ENCODE measurements around the gene TP53I3. TPM values are rescaled to one million over a fixed set of nuclear protein-coding genes. Genes with fewer than 3 reads are reported as not detected.

TP53I3 gene
- total RNA-seq, 1 experiment from 2014 or later, result 20.1 TPM

GRCh38 chr2:24077535-24077877, 7.1 kb downstream of the TP53I3 start:
- POLR2A ChIA-PET, result interaction anchor here (1.0 to 1.9 kb wide), 3 partner anchors 11 to 150 kb away, joined by 3 to 26 read pairs (median 10); partner anchors contain the start of gene ATAD2B
- peak overlapping the region; percentile 81 for H3K27ac ChIP-seq (ENCODE audit: low read depth, low read length)
- RAD21 ChIA-PET (ENCODE audit: low non-redundant PET in 1 of 2, low total read pairs in 2 of 2, uncharacterized antibody in 2 of 2, unreplicated experiment in 2 of 2), result no interaction called here

GRCh38 chr2:24076849-24077534, 7.6 kb downstream of the TP53I3 start:
- BruUV-seq (replicated peaks), result TSS peak; percentile 63
- Histone ChIP-seq H3K9me3 (ENCODE audit: control insufficient read depth in 1 of 2, insufficient read depth in 1 of 2, low read depth in 1 of 2, low read length in 2 of 2) (no peaks in the 10 kb centered on the region), H3K79me2 (ENCODE audit: insufficient read depth, low read length) (peaks cover 41% of the 10 kb centered on the region), H3K9me2 (ENCODE audit: insufficient read depth) (no peaks in the 10 kb centered on the region), H4K20me1 (ENCODE audit: insufficient read depth) (no peaks in the 10 kb centered on the region), H3K27me3 (ENCODE audit: insufficient read depth, low read length) (no peaks in the 10 kb centered on the region), H2AFZ (ENCODE audit: low read depth, low read length, poor library complexity, severe bottlenecking) (no peak overlapping the region), H3K9ac (ENCODE audit: low read length) (peak overlapping the region; percentile 74), H3K36me3 (ENCODE audit: control insufficient read depth in 1 of 2, insufficient read depth in 2 of 2, low read length in 2 of 2) (peaks cover 18 to 20% of the 10 kb centered on the region in 2 experiments; a peak in 3 of 4 replicates), H3K27ac (ENCODE audit: low read depth, low read length) (peak overlapping the region; percentile 81), H3K4me3 (replicated peaks in 1 of 2; ENCODE audit: low read depth in 1 of 2, low read length in 2 of 2) (peak overlapping the region; percentile 64 to 77), H3K4me2 (ENCODE audit: low read length) (peak overlapping the region; percentile 83), H3K4me1 (ENCODE audit: control insufficient read depth in 1 of 2, insufficient read depth in 2 of 2, low read length in 2 of 2) (peaks cover 4 to 15% of the 10 kb centered on the region in 2 experiments; a peak in 3 of 4 replicates)
- peak; percentile 2 for ATAC-seq
- DNase-seq (ENCODE audit: low read depth, low spot score), result no peak
- ChIA-PET CTCF (interaction anchor here (1.0 to 1.7 kb wide), 4 partner anchors 8 to 252 kb away, joined by 3 to 10 read pairs (median 8); partner anchors contain the start of genes ATAD2B and TP53I3), POLR2A (interaction anchor here (0.7 to 2.9 kb wide), 11 partner anchors 7 to 150 kb away, joined by 3 to 32 read pairs (median 4); partner anchors contain the start of genes ATAD2B, FKBP1B, TP53I3 and WDCP), RAD21 (ENCODE audit: low non-redundant PET in 1 of 2, low total read pairs in 2 of 2, uncharacterized antibody in 2 of 2, unreplicated experiment in 2 of 2) (interaction anchor here (0.6 to 1.6 kb wide), 4 partner anchors 30 to 253 kb away, joined by 3 to 6 read pairs (median 4); partner anchors contain the start of genes ATAD2B (in 1 of the 2) and WDCP (in 1 of the 2))
- intact Hi-C loops (cut with micrococcal nuclease), result loop anchor here (1.0 to 5.0 kb wide), 3 partner anchors 7 to 135 kb away; partner anchors contain the start of genes TP53I3 and UBXN2A
- TF ChIP-seq SIN3A (IDR thresholded peaks at IDR 0.05; ENCODE audit: low read depth) (no peak), POLR2A (IDR thresholded peaks at IDR 0.05; ENCODE audit: borderline replicate concordance, extremely low read depth, insufficient read depth, insufficient read length) (peak; percentile 36), EZH2 (IDR thresholded peaks at IDR 0.05) (no peak), EGR1 (IDR thresholded peaks at IDR 0.05; ENCODE audit: low read depth) (no peak), TCF7L2 (IDR thresholded peaks at IDR 0.05; ENCODE audit: borderline replicate concordance, extremely low read depth, insufficient read depth, insufficient read length) (no peak), ATF3 (IDR thresholded peaks at IDR 0.05) (no peak), RAD21 (IDR thresholded peaks at IDR 0.05; ENCODE audit: low read depth) (no peak), JUND (IDR thresholded peaks at IDR 0.05) (no peak), ZFX (IDR thresholded peaks at IDR 0.05) (peak; percentile 75), REST (IDR thresholded peaks at IDR 0.05; ENCODE audit: low read depth) (no peak), POLR2AphosphoS5 (IDR thresholded peaks at IDR 0.05; ENCODE audit: low read depth, low read length) (peak; percentile 89), FOSL1 (IDR thresholded peaks at IDR 0.05; ENCODE audit: low read depth) (no peak), EZH2phosphoT487 (IDR thresholded peaks at IDR 0.05; ENCODE audit: borderline replicate concordance) (no peak)

More at GRCh38 chr2:24077535-24077877, 7.1 kb downstream of the TP53I3 start:
- H3K4me1 ChIP-seq (ENCODE audit: control insufficient read depth in 1 of 2, insufficient read depth in 2 of 2, low read length in 2 of 2), result peaks cover 4 to 15% of the 10 kb centered on the region in 2 experiments; a peak in 3 of 4 replicates
- H3K79me2 ChIP-seq (ENCODE audit: insufficient read depth, low read length), result peaks cover 36% of the 10 kb centered on the region
- peak overlapping the region; percentile 74 for H3K9ac ChIP-seq (ENCODE audit: low read length)
- H3K36me3 ChIP-seq (ENCODE audit: control insufficient read depth in 1 of 2, insufficient read depth in 2 of 2, low read length in 2 of 2), result peaks cover 15% of the 10 kb centered on the region in 2 experiments; a peak in 3 of 4 replicates
- TF ChIP-seq FOSL1 (IDR thresholded peaks at IDR 0.05; ENCODE audit: low read depth), result no peak
- no peak for TF ChIP-seq JUND (IDR thresholded peaks at IDR 0.05)
- no peak for TF ChIP-seq EZH2 (IDR thresholded peaks at IDR 0.05)
- TF ChIP-seq POLR2A (IDR thresholded peaks at IDR 0.05; ENCODE audit: borderline replicate concordance, extremely low read depth, insufficient read depth, insufficient read length), result no peak
- TF ChIP-seq ZFX (IDR thresholded peaks at IDR 0.05), result no peak
- TF ChIP-seq CBX3 (IDR thresholded peaks at IDR 0.05; ENCODE audit: low read depth), result no peak
- TF ChIP-seq EGR1 (IDR thresholded peaks at IDR 0.05; ENCODE audit: low read depth), result no peak
- no peaks in the 10 kb centered on the region for H3K27me3 ChIP-seq (ENCODE audit: insufficient read depth, low read length)
- intact Hi-C loops (cut with micrococcal nuclease), result loop anchor here (2.0 to 5.0 kb wide), 2 partner anchors 27 to 135 kb away; partner anchors contain the start of gene UBXN2A
- no peak overlapping the region for H2AFZ ChIP-seq (ENCODE audit: low read depth, low read length, poor library complexity, severe bottlenecking)
- no TSS peak for BruUV-seq (replicated peaks)
- peak overlapping the region; percentile 64 to 77 for H3K4me3 ChIP-seq (replicated peaks in 1 of 2; ENCODE audit: low read depth in 1 of 2, low read length in 2 of 2)
- H3K9me3 ChIP-seq (ENCODE audit: control insufficient read depth in 1 of 2, insufficient read depth in 1 of 2, low read depth in 1 of 2, low read length in 2 of 2), result no peaks in the 10 kb centered on the region
- no peaks in the 10 kb centered on the region for H3K9me2 ChIP-seq (ENCODE audit: insufficient read depth)
- no peak for DNase-seq (ENCODE audit: low read depth, low spot score)
- CTCF ChIA-PET, result no interaction called here
- ATAC-seq, result no peak
- H3K4me2 ChIP-seq (ENCODE audit: low read length), result peak overlapping the region; percentile 83
- H4K20me1 ChIP-seq (ENCODE audit: insufficient read depth), result no peaks in the 10 kb centered on the region
